HCT116 (cell line): Measurements from ENCODE around the gene NEO1. TPM values are rescaled to one million over a fixed set of nuclear protein-coding genes. Genes with fewer than 3 reads are reported as not detected.

Source experiments
- ATAC-seq: fragments of 200-7000 bp; cut with Tn5 transposase; 2 replicates; pipeline ENCODE4 v1.9.1; 2020; ENCODE audit warnings: mild to moderate bottlenecking, moderate library complexity
- BruUV-seq: library from RNA; stranded (reverse); fragments of 400-500 nt; replicated peaks from 2 replicates; lab custom pipeline; 2021; lab: Mats Ljungman, UMichigan
- CTCF ChIA-PET: fragments of 300-600 bp; sonication (Branson Sonifier 250); formaldehyde crosslinking; loops from one replicate; lab custom pipeline; 2021; ENCODE audit warnings: antibody characterized with exemption; lab: Charles Lee
- POLR2A ChIA-PET: fragments of 300-600, 350-600 bp; sonication (Branson Sonifier 250); formaldehyde crosslinking; loops from one replicate; lab custom pipeline; 2021; ENCODE audit warnings: antibody characterized with exemption; lab: Charles Lee
- RAD21 ChIA-PET, 2 experiments: fragments of 300-600 bp; sonication (Branson Sonifier 250); formaldehyde crosslinking; loops; one replicate each; lab custom pipeline; 2023; ENCODE audit warnings: low total read pairs in 2 of 2; ENCODE audit not compliant: uncharacterized antibody in 2 of 2, unreplicated experiment in 2 of 2, low non-redundant PET in 1 of 2; lab: Charles Lee
- DNase-seq: peaks from one replicate; pipeline ENCODE4 v3.0.0-alpha.2; 2010; ENCODE audit warnings: low read depth, low spot score
- H2AFZ ChIP-seq: fragments of 200-600 bp; shearing (Covaris generic), sonication (generic); 2 replicates; pipeline ENCODE4 v1.6.1; 2017; ENCODE audit warnings: low read depth, mixed run types, mixed read lengths, antibody characterized with exemption, low read length; ENCODE audit not compliant: poor library complexity, severe bottlenecking
- H3K27ac ChIP-seq: 2 replicates; pipeline ENCODE4 v1.5.1; 2012; ENCODE audit warnings: low read depth, low read length
- H3K27me3 ChIP-seq: fragments of 200-600 bp; sonication (generic); 2 replicates; pipeline ENCODE4 v1.6.1; 2016; ENCODE audit warnings: mixed run types, low read length, mixed read lengths; ENCODE audit not compliant: insufficient read depth
- H3K36me3 ChIP-seq, 2 experiments: fragments of 200-500 bp in 1 of 2; fragments of 200-600 bp in 1 of 2; sonication (Bioruptor generic) in 1 of 2; sonication (generic) in 1 of 2; 2 replicates each; pipeline versions ENCODE4 v1.5.1 to v1.6.1; 2014 to 2016; ENCODE audit warnings: low read length in 2 of 2, inconsistent platforms in 1 of 2, mixed read lengths in 1 of 2, mixed run types in 1 of 2; ENCODE audit not compliant: insufficient read depth in 2 of 2, control insufficient read depth in 1 of 2
- H3K4me1 ChIP-seq, 2 experiments: fragments of 200-600 bp in 1 of 2; sonication (generic) in 1 of 2; 2 replicates each; pipeline versions ENCODE4 v1.5.1 to v1.6.1; 2012 to 2017; ENCODE audit warnings: low read length in 2 of 2, inconsistent platforms in 1 of 2, mild to moderate bottlenecking in 1 of 2, mixed read lengths in 1 of 2, mixed run types in 1 of 2, moderate library complexity in 1 of 2; ENCODE audit not compliant: insufficient read depth in 2 of 2, control insufficient read depth in 1 of 2
- H3K4me2 ChIP-seq: fragments of 200-600 bp; sonication (generic); 2 replicates; pipeline ENCODE4 v1.6.1; 2017; ENCODE audit warnings: mixed run types, low read length, mixed read lengths
- H3K4me3 ChIP-seq, 2 experiments: fragments of 200-600 bp in 1 of 2; sonication (generic) in 1 of 2; replicated peaks in 1 of 2; 2 replicates each; pipeline ENCODE4 v1.5.1; 2011 to 2016; ENCODE audit warnings: low read length in 2 of 2, control low read depth in 1 of 2, low read depth in 1 of 2, mild to moderate bottlenecking in 1 of 2, mixed read lengths in 1 of 2, mixed run types in 1 of 2
- H3K79me2 ChIP-seq: fragments of 200-600 bp; sonication (generic); 2 replicates; pipeline ENCODE4 v1.6.1; 2017; ENCODE audit warnings: mild to moderate bottlenecking, mixed run types, low read length, moderate library complexity, mixed read lengths; ENCODE audit not compliant: insufficient read depth
- H3K9ac ChIP-seq: fragments of 200-600 bp; sonication (generic); 2 replicates; pipeline ENCODE4 v1.6.1; 2016; ENCODE audit warnings: low read length, mixed read lengths
- H3K9me2 ChIP-seq: fragments of 200-600 bp; sonication (generic), shearing (Covaris generic); 2 replicates; pipeline ENCODE4 v1.6.1; 2017; ENCODE audit warnings: mixed run types, mild to moderate bottlenecking, moderate library complexity; ENCODE audit not compliant: insufficient read depth
- H3K9me3 ChIP-seq, 2 experiments: fragments of 200-500 bp in 1 of 2; fragments of 200-600 bp in 1 of 2; sonication (Bioruptor generic) in 1 of 2; sonication (generic) in 1 of 2; 2 replicates each; pipeline ENCODE4 v1.6.1; 2014 to 2017; ENCODE audit warnings: low read length in 2 of 2, mixed read lengths in 2 of 2, inconsistent platforms in 1 of 2, low read depth in 1 of 2, mild to moderate bottlenecking in 1 of 2, mixed run types in 1 of 2, moderate library complexity in 1 of 2; ENCODE audit not compliant: control insufficient read depth in 1 of 2, insufficient read depth in 1 of 2
- H4K20me1 ChIP-seq: fragments of 200-600 bp; sonication (generic), shearing (Covaris generic); 2 replicates; pipeline ENCODE4 v1.6.1; 2017; ENCODE audit warnings: mixed run types, mild to moderate bottlenecking, moderate library complexity; ENCODE audit not compliant: insufficient read depth
- CBX3 ChIP-seq: IDR thresholded peaks from 2 replicates; pipeline ENCODE4 v1.6.1; 2012; ENCODE audit warnings: low read depth
- EGR1 ChIP-seq: IDR thresholded peaks from 2 replicates; pipeline ENCODE4 v1.6.1; 2012; ENCODE audit warnings: low read depth
- RAD21 ChIP-seq: IDR thresholded peaks from 2 replicates; pipeline ENCODE4 v1.6.1; 2012; ENCODE audit warnings: low read depth, mild to moderate bottlenecking
- SP1 ChIP-seq: IDR thresholded peaks from 2 replicates; pipeline ENCODE4 v1.6.1; 2012; ENCODE audit warnings: low read depth
- SRF ChIP-seq: IDR thresholded peaks from 2 replicates; pipeline ENCODE4 v1.6.1; 2012; ENCODE audit warnings: low read depth
- YY1 ChIP-seq: IDR thresholded peaks from 2 replicates; pipeline ENCODE4 v1.6.1; 2011; ENCODE audit warnings: low read length, low read depth, moderate library complexity, mild to moderate bottlenecking; ENCODE audit not compliant: insufficient replicate concordance; ENCODE audit errors: extremely low read depth
- intact Hi-C: fragments of 100-400 bp; cut with micrococcal nuclease; formaldehyde crosslinking; loops from 2 replicates; pipeline ENCODE4 v1.10.0; 2022
- total RNA-seq: library from RNA; stranded (reverse); gene quantifications from one replicate; pipeline ENCODE4 v1.2.1, GENCODE V29; 2021; ENCODE audit not compliant: unreplicated experiment
- TF ChIP-seq, protein P1 (sequence below), 3 experiments: fragments of 200-600 bp in 1 of 3; sonication (generic) in 1 of 3; IDR thresholded peaks in 2 of 3; conservative IDR thresholded peaks in 1 of 3; 2 replicates each; pipeline ENCODE4 v1.5.1; 2012 to 2017; ENCODE audit warnings: low read depth in 2 of 3, low read length in 2 of 3, antibody characterized with exemption in 1 of 3, borderline replicate concordance in 1 of 3, control low read depth in 1 of 3, mild to moderate bottlenecking in 1 of 3, mixed read lengths in 1 of 3, mixed run types in 1 of 3, moderate library complexity in 1 of 3; ENCODE audit not compliant: insufficient read depth in 1 of 3

The NEO1 gene
- total RNA-seq, 1 experiment from 2014 or later = 30.0 TPM

DNA sequence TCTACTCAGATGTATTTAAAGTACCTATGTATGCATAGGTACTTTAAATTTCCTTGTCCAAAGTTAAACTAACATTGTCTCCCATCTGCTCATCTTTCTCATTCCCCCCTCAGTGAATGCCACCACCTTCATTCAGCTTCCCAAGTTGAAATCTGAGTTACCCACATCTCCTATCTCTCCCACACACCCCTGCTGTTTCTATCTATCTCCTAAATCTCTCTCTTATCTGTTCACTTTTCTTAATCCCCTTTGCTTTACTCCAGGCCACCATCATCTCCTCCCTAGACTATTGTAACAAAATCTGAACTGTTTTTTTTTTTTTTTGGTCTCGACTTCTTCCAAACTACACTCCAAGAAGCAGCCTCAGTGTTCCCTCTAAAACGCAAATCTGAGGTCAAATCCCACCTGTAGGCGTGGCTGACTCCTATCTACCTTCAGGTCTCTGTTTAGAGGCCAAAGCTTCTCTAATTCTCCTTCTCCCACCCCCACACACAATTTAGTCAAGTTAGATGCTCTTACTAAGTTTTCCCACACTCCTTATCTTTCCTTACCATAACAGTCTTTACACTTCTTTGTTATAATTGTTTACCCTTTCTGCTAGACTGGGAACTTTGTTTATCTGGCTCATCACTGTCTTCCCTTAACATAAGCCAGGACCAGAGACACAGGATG, 3.5 kb upstream of the NEO1 start:
- no peaks in the 10 kb centered on the region for H3K36me3 ChIP-seq
- no peak overlapping the region for H3K4me3 ChIP-seq
- H2AFZ ChIP-seq = no peak overlapping the region
- no peak overlapping the region for H3K4me2 ChIP-seq
- no peaks in the 10 kb centered on the region for H4K20me1 ChIP-seq
- CTCF ChIA-PET = no interaction called here
- intact Hi-C loops = no loop called here
- ATAC-seq (no peak), DNase-seq (no peak)
- H3K4me1 ChIP-seq = peaks cover 5 to 13% of the 10 kb centered on the region in 2 experiments; a peak in 2 of 4 replicates
- no peak overlapping the region for H3K27ac ChIP-seq
- no peaks in the 10 kb centered on the region for H3K79me2 ChIP-seq
- RAD21 ChIA-PET = no interaction called here
- TF ChIP-seq YY1 = no peak
- no peak for TF ChIP-seq CBX3
- no peak for TF ChIP-seq SP1
- no peak for TF ChIP-seq EGR1
- no peak for TF ChIP-seq RAD21
- TF ChIP-seq SRF = no peak
- TF ChIP-seq, protein P1, sequence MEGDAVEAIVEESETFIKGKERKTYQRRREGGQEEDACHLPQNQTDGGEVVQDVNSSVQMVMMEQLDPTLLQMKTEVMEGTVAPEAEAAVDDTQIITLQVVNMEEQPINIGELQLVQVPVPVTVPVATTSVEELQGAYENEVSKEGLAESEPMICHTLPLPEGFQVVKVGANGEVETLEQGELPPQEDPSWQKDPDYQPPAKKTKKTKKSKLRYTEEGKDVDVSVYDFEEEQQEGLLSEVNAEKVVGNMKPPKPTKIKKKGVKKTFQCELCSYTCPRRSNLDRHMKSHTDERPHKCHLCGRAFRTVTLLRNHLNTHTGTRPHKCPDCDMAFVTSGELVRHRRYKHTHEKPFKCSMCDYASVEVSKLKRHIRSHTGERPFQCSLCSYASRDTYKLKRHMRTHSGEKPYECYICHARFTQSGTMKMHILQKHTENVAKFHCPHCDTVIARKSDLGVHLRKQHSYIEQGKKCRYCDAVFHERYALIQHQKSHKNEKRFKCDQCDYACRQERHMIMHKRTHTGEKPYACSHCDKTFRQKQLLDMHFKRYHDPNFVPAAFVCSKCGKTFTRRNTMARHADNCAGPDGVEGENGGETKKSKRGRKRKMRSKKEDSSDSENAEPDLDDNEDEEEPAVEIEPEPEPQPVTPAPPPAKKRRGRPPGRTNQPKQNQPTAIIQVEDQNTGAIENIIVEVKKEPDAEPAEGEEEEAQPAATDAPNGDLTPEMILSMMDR (IDR thresholded peaks at IDR 0.05 in 2 of 3, conservative IDR thresholded peaks at IDR 0.05 in 1 of 3; ENCODE audit: borderline replicate concordance in 1 of 3, insufficient read depth in 1 of 3, low read depth in 2 of 3, low read length in 2 of 3) = no peak
- H3K9me3 ChIP-seq = no peaks in the 10 kb centered on the region
- H3K9ac ChIP-seq = no peak overlapping the region
- no TSS peak for BruUV-seq
- H3K9me2 ChIP-seq = no peaks in the 10 kb centered on the region
- POLR2A ChIA-PET = no interaction called here
- H3K27me3 ChIP-seq = no peaks in the 10 kb centered on the region
